Psoas muscle (tissue), 8 donors: ENCODE results near the gene KRT78. TPM values are rescaled to one million over a fixed set of nuclear protein-coding genes. Genes with fewer than 3 reads are reported as not detected.

Experiments
- ATAC-seq, 4 donors: fragments of 200-7000 bp; cut with Tn5 transposase; one replicate each; pipeline ENCODE4 v1.9.1; 2020; ENCODE audit warnings: moderate library complexity in 3 of 4, mild to moderate bottlenecking in 2 of 4
- DNase-seq, 2 donors: peaks; one replicate each; pipeline ENCODE4 v3.0.0-alpha.2; 2020
- H3K27ac ChIP-seq: fragments of 200-600 bp; one replicate; pipeline ENCODE4 v1.8.0; 2022
- H3K27me3 ChIP-seq, 3 donors: fragments of 200-600 bp in 1 of 3; one replicate each; pipeline versions ENCODE4 v1.6.1 to v1.8.0; 2013 to 2022; ENCODE audit warnings: low read length in 2 of 3, mild to moderate bottlenecking in 2 of 3, moderate library complexity in 1 of 3; ENCODE audit not compliant: insufficient read depth in 3 of 3
- H3K36me3 ChIP-seq, 2 donors: fragments of 200-600 bp in 1 of 2; one replicate each; pipeline versions ENCODE4 v1.6.1 to v1.8.0; 2013 to 2022; ENCODE audit warnings: low read depth in 1 of 2, mild to moderate bottlenecking in 1 of 2, moderate library complexity in 1 of 2; ENCODE audit not compliant: insufficient read depth in 1 of 2
- H3K4me1 ChIP-seq: fragments of 200-600 bp; one replicate; pipeline ENCODE4 v1.8.0; 2022
- H3K4me3 ChIP-seq: fragments of 200-600 bp; one replicate; pipeline ENCODE4 v1.8.0; 2022; ENCODE audit warnings: mild to moderate bottlenecking
- H3K9me3 ChIP-seq: fragments of 200-600 bp; one replicate; pipeline ENCODE4 v1.8.0; 2022
- WGBS, 3 donors: extraction: QIAGEN DNeasy Blood & Tissue Kit; methylation state at CpG; one replicate each; pipeline versions ENCODE4 v1.1.6 to v1.1.7; 2013; 5-methylcytosine and 5-hydroxymethylcytosine counted together
- intact Hi-C, 2 donors: fragments of 100-400 bp; cut with DNase I; formaldehyde crosslinking; loops; one replicate each; pipeline versions ENCODE4 v1.11.0 to v1.14.2; 2022
- polyA plus RNA-seq, 3 donors: library from polyadenylated mRNA; stranded (reverse); fragments of 200-250 nt; gene quantifications; one replicate each; pipeline ENCODE4 v1.2.3, GENCODE V29; 2013
- total RNA-seq, 4 donors: library from RNA; stranded (reverse); fragmentation: NEBNext Ultra II Directional in 2 of 4; extraction: Animal tissue kit (Norgen Biotek cat#: 25700) in 2 of 4; gene quantifications; one replicate each; pipeline versions ENCODE4 v1.2.1 to v1.2.4, GENCODE V29; 2021 to 2023
- TF ChIP-seq, protein P1 (sequence below): fragments of 200-600 bp; IDR thresholded peaks from one replicate; pipeline ENCODE4 v1.8.0; 2022; ENCODE audit warnings: antibody characterized with exemption
- donor health status: healthy with polysubstance abuse.
- donor health status: DM: no; HTN: no; CAD: no; lungs with moderate emphysema.
- donor health status: Bipolar disorder and iron deficiency.
- donor health status: healthy.
- donor health status: DM: yes; HTN: yes; CAD: no.
- donor health status: DM: no; HTN: no; CAD: no.
- donor health status: DM: no; HTN: no; CAD: no.
- donor health status: DM: yes; HTN: yes; CAD: no.

KRT78 gene
- total and polyA plus RNA-seq, 7 donors, result 0.04 TPM; not detected in 6

DNA sequence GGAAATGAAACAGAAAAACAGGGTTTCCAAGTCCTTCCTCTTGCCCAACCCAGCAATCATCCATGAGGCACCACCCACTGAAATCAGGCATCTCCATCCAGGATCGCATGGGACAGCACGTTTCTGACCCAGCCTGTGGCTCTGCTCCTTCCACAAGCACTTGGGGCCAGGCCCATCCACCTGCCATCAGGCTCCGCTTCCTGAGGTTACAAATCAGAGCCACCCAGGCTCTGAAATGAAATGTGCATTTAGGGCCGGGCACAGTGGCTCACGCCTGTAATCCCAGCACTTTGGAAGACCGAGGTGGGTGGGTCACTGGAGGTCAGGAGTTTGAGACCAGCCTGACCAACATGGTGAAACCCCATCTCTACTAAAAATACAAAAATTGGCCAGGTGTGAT lies 717 bp upstream of the KRT78 start:
- DNase-seq (no peak), ATAC-seq (no peak)
- WGBS, 3 donors, result 68 to 75% (median 72%) methylated on average over 6 of the region's 6 CpGs
- Histone ChIP-seq H3K9me3 (no peaks in the 10 kb centered on the region), H3K27ac (no peak overlapping the region), H3K4me3 (no peak overlapping the region), H3K27me3 (peaks cover 0 to 12% (median 0%) of the 10 kb centered on the region in 3 donors), H3K36me3 (no peaks in the 10 kb centered on the region), H3K4me1 (no peaks in the 10 kb centered on the region)
- TF ChIP-seq, protein P1, sequence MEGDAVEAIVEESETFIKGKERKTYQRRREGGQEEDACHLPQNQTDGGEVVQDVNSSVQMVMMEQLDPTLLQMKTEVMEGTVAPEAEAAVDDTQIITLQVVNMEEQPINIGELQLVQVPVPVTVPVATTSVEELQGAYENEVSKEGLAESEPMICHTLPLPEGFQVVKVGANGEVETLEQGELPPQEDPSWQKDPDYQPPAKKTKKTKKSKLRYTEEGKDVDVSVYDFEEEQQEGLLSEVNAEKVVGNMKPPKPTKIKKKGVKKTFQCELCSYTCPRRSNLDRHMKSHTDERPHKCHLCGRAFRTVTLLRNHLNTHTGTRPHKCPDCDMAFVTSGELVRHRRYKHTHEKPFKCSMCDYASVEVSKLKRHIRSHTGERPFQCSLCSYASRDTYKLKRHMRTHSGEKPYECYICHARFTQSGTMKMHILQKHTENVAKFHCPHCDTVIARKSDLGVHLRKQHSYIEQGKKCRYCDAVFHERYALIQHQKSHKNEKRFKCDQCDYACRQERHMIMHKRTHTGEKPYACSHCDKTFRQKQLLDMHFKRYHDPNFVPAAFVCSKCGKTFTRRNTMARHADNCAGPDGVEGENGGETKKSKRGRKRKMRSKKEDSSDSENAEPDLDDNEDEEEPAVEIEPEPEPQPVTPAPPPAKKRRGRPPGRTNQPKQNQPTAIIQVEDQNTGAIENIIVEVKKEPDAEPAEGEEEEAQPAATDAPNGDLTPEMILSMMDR, result no peak
- intact Hi-C loops, result no loop called here

DNA sequence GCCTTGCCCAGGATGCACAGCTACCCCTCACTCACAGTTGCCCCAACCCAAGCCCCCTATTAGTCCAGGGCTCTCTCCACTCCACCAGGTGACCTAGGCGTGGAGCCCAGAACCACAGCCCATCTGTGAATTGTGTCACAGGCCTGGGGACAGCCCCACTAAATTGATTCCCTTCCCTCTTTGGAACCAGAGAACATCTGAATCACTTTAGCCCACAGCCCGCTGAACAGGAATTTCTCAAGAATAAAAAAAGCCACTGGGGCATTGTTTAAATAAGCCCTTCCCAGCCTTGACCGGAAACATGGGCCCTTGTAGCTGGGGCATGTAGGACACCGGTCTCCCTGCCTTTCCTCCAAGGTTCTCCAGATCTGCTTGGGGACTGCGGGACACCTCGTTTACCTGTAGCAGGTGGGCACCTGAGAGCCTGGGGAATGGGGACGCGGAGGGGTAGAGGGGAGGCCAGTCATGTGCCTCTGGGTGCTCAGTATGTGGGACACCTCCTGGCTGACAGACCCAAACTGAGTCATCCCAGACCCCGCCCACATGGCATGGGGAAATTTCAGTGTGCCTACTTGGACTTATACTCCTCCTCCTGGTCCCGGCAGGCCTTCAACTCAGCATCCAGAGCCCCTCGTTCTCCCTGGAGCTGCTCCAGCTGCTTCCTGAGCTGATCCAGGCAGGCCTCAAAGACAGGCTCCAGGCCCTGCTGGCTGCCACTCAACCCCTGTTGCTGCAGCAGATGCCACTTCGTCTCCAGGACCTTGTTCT lies 1.3 kb downstream of the KRT78 start:
- ATAC-seq, result no peak
- TF ChIP-seq, protein P1, result no peak
- Histone ChIP-seq H3K9me3 (no peaks in the 10 kb centered on the region), H3K27me3 (peaks cover 0 to 12% (median 0%) of the 10 kb centered on the region in 3 donors), H3K36me3 (no peaks in the 10 kb centered on the region), H3K4me3 (no peak overlapping the region), H3K27ac (no peak overlapping the region), H3K4me1 (no peaks in the 10 kb centered on the region)
- DNase-seq, result no peak
- whole genome bisulfite sequencing, 3 donors, result 72% methylated on average over 12 of the region's 12 CpGs
- intact Hi-C loops, result no loop called here

DNA sequence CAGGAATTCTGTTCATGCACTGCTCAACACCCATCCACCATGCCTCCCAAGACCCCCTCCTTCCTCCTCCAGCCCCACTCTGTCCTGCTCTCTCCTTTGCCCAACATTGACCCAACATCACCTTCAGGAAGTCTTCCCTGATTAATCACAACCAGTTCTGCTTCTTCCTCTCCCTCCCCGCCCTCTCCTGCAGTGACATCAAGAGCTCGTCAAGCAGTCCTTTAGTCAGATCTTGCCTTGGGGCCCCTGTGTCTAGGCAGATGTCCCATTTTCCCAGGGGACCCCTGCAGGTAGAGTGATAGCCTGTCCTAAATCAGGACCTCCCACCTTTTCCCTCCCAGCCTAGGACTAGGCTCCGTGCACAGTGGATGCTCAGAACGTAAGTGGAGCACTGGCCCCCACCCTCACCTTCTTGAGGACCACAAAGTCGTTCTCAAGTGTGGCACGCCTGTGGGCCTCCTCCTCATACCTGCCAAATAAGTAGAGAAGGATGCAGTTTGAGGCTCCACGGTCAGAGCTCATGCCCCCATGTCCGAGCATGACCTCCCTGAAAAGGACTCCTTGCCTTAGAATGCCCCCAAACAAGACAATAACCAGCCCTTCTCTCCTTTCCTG lies 2.3 kb downstream of the KRT78 start:
- WGBS, 3 donors, result 67 to 84% (median 73%) methylated on average over 8 of the region's 8 CpGs
- H3K27me3 ChIP-seq, result peaks cover 0 to 12% (median 0%) of the 10 kb centered on the region in 3 donors
- TF ChIP-seq, protein P1, result no peak

DNA sequence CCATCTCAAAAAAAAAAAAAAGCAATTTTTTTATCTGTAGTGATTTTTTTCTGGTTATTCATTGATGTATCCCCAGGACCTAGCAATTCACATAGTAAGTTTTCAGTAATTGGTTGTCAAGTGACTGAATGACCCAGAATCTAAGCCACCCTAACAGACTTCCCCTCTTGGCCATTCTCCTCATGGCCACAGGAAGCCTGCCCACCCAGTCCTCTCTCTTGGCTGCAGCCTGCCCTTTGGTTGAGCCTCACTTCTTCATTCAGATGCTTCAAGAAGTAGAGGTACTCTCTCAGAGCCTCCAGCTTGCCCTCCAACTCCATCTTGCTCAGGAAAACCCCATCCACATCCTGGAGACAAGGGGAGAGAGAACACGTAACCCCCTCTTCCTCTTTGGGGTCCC lies 2.8 kb downstream of the KRT78 start:
- Histone ChIP-seq H3K4me1 (no peaks in the 10 kb centered on the region), H3K36me3 (no peaks in the 10 kb centered on the region), H3K4me3 (no peak overlapping the region), H3K27ac (no peak overlapping the region), H3K27me3 (peaks cover 0 to 12% (median 0%) of the 10 kb centered on the region in 3 donors), H3K9me3 (no peaks in the 10 kb centered on the region)
- ATAC-seq (no peak), DNase-seq (no peak)
- TF ChIP-seq, protein P1, result no peak
- intact Hi-C loops, result no loop called here
- WGBS, 3 donors, result 86 to 100% (median 86%) methylated on average over 1 of the region's 1 CpG

More for the DNA sequence above, 2.3 kb downstream of the KRT78 start:
- DNase-seq (no peak), ATAC-seq (no peak)
- no peaks in the 10 kb centered on the region for H3K9me3 ChIP-seq
- no peaks in the 10 kb centered on the region for H3K4me1 ChIP-seq
- no peak overlapping the region for H3K27ac ChIP-seq
- no peaks in the 10 kb centered on the region for H3K36me3 ChIP-seq
- no peak overlapping the region for H3K4me3 ChIP-seq
- intact Hi-C loops, result no loop called here
